Neuron (in vitro differentiated cells): ENCODE data around the gene RBM17.

Source experiments
- H2AFZ ChIP-seq: one replicate; pipeline ENCODE4 v1.6.1; 2013; ENCODE audit warnings: low read depth, mild to moderate bottlenecking, inconsistent platforms, low read length, moderate library complexity
- H3K27me3 ChIP-seq: one replicate; pipeline ENCODE4 v1.6.1; 2013; ENCODE audit warnings: low read length; ENCODE audit not compliant: insufficient read depth
- H3K36me3 ChIP-seq: one replicate; pipeline ENCODE4 v1.6.1; 2013; ENCODE audit warnings: low read length; ENCODE audit not compliant: insufficient read depth
- H3K4me1 ChIP-seq: one replicate; pipeline ENCODE4 v1.6.1; 2013; ENCODE audit warnings: low read length; ENCODE audit not compliant: insufficient read depth
- H3K4me3 ChIP-seq: 2 replicates; pipeline ENCODE4 v1.5.1; 2013; ENCODE audit warnings: mild to moderate bottlenecking, low read length, moderate library complexity
- H3K9me3 ChIP-seq: one replicate; pipeline ENCODE4 v1.6.1; 2013; ENCODE audit warnings: low read length

RBM17 gene

DNA sequence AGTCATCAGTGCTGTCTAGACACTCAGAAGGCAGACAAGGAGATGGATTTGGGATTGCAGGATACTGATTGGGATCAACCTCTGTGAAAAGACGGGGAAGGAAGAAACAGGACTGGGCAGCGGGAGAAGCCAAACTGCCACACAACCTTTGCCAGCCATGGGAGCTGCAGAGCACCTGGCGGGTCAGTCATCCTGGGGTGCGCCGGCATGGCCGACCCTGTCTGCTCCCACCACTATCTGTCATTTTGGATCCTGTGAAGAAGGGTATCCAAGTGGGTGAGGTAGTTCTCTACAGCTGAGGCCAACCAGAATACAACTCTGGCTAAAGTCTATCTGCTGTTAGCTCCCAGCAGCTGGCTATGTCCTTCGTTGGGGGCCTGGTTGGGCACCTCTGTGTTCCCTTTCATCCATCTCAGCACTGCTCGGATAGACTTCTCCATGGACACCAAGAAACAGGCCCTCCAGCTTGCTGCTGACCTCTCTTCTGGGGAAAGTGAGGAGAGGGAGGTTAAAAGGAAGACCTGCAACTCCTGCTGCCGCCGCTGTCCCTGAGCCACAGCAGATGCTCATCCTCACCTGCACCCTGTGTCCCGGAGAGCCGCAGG, 11.7 kb upstream of the RBM17 start:
- Histone ChIP-seq H3K4me3 (no peak overlapping the region), H3K27me3 (peaks cover 3% of the 10 kb centered on the region), H3K4me1 (no peaks in the 10 kb centered on the region), H3K9me3 (peaks cover 2% of the 10 kb centered on the region), H3K36me3 (no peaks in the 10 kb centered on the region), H2AFZ (no peak overlapping the region)

DNA sequence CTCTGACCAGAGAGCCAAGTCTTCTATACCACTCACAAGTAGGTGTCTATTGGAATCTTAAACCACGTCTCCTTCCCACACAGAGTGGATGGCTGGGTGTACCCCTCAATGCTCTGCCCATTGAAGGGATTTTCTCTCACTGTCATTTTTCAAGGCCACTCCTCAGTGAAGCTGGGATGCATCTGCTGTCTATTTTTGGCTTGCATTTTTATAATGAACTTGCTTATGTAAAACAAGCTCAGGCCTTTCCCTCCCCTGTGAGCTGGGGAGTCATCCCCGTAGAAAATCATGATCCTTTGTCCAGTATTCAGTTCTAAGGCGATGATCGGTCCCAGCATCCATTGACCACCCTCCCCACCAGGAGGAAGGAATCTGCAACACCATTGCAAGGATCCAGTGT, 9.8 kb upstream of the RBM17 start:
- Histone ChIP-seq H3K9me3 (peaks cover 2% of the 10 kb centered on the region), H3K36me3 (no peaks in the 10 kb centered on the region), H3K27me3 (peaks cover 17% of the 10 kb centered on the region), H3K4me1 (no peaks in the 10 kb centered on the region), H2AFZ (no peak overlapping the region), H3K4me3 (no peak overlapping the region)

DNA sequence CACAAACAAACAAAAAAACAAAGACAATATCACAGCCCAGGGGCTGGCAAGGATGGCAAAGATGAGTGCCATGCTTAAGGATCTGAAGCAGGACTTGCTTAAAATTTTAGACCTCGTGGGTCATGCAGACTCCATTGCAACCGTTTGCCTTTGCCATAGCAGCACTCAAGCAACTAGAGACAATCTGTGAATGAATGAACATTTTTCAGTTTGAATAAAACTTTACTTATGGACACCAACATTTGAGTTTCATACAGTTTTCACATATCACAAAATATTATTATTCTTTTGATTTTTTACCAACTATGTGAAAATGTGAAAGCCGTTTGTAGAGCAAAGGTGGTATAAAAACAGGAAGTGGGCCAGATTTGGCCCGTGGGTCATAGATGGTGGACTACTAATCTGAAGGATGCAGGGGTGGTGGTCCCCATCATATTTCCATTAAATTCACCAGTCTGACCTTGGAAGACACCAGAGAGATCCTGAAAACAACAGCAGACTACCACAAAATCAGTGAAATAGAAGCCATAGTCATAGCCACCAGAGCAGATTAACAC, 8.3 kb upstream of the RBM17 start:
- no peaks in the 10 kb centered on the region for H3K36me3 ChIP-seq
- no peak overlapping the region for H3K4me3 ChIP-seq
- no peaks in the 10 kb centered on the region for H3K4me1 ChIP-seq
- peaks cover 18% of the 10 kb centered on the region for H3K27me3 ChIP-seq
- peaks cover 2% of the 10 kb centered on the region for H3K9me3 ChIP-seq
- H2AFZ ChIP-seq: no peak overlapping the region

DNA sequence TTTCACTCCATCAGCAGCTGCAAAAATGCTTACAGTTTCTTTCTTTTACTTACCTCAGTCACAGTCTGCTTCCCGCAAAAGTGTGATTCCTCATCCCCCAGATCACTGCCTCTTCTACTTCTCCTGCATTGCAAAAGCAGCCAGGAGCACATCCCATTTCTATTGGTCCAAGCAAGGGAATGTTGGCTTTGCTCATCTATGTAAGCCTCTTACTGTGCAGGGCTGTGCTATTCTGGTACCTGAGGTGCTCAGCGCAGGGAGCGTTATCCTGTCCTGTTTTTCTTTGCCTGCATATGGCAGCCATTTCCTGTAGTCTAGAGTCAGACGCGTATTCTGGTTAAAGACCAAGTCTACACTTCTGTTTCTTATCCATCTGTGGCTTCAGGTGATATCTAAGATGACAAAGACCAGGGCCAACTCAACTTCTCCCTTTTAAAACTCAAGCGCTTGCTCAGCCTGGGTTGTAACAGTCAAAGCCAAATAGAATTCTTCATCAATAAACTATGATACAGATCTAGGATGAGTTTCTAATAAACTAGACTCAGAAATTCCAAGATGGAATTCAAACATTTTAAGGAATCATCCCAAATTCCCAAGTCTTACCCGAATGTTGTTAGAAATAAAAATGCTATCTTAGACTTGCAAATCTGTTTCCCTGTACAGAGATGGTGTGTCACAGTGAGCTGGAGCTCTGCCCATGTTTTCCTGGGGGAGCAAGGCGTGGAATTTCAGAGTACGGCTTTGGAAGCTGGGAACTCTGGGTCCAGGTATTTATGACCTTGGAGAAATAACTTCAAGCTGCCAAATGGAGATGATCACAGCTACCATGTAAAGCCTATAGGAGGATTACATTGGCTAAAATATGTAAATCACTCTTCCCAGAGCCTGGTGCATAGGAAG, 6.1 kb upstream of the RBM17 start:
- H3K9me3 ChIP-seq: peaks cover 2% of the 10 kb centered on the region
- peaks cover 18% of the 10 kb centered on the region for H3K27me3 ChIP-seq
- no peak overlapping the region for H3K4me3 ChIP-seq
- H3K4me1 ChIP-seq: no peaks in the 10 kb centered on the region
- H2AFZ ChIP-seq: no peak overlapping the region
- H3K36me3 ChIP-seq: no peaks in the 10 kb centered on the region

DNA sequence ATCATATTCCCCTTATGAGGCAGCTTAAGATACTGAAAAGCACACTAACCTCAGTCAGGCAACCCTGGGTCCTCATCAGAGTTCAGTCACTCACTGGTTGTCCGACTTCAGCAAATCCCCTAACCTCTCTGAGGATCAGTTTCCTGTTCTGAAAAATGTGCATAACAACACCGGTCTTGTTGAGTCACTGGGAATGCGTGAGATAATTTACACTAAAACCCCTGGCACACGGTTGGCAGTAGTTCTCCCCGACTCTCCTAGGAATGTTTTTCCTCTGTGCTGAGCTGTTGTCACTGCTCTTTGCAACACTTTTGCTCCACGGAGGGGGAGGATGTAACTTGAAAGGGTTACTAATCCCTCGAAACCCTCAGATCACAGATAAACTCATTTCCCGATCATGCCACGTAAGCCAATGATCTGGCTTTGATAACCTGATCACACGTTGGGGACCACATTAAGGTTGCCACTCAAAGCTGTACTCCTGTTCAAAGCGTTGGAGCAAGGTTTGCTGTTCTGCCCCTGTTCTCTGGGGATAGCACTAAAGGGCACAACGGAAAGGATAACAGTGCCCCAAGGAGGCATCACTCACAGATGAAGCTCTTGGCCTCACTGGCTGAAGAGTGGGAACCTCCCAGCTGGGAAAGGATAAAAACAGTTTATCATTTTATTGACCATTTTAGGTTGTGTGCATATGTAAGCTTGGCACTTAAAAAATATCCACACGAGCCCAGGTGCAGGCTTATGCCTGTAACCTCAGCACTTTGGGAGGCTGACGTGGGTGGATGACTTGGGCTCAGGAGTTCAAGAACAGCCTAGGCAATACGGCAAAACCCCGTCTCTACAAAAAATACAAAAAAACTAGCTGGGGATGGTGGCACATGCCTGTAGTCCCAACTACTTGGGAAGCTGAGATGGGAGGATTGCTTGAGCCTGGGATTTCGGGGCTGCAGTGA, 5.0 kb upstream of the RBM17 start:
- H3K9me3 ChIP-seq: peaks cover 2% of the 10 kb centered on the region
- peaks cover 18% of the 10 kb centered on the region for H3K27me3 ChIP-seq
- no peak overlapping the region for H3K4me3 ChIP-seq
- H3K36me3 ChIP-seq: no peaks in the 10 kb centered on the region
- H3K4me1 ChIP-seq: no peaks in the 10 kb centered on the region
- H2AFZ ChIP-seq: no peak overlapping the region

DNA sequence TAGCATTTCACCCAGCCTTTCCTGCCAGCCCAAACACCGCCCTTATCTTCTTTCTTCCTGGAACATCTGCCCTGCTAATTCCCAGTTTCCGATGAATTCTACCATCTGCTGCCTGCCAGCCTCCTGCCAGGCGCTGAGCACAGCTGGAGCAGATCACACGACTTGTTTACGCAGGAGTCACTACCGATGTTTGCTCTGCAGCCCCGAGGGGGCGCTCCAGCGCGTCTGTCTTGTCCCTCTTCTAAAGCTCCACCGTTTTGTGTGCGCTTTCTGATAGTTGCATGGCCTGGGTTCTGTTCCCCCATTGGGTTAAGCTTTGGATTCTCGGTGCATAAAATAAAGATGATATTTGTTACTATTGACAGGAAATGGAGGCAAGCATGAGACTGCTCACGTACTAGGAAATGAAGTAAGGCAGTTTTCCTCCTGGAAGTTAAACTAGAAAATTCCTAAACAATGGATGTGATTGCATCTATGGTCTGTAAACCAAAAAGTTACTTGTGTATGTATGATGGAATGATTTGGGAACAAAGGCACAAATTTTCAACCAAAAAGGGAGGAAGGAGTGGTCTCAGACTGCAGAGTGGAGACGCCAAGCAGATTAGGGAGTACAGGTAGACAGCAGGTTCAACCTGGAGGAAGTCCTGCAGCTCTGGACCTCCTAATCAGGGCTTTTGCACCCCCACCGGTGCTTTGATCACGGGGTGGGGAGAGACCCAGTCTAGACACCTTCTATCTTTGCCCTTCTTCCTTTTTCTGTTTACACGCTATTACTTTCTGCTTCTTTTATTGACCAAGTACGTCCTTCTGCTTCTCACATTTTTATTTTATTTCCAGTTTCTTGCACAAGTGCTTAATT, 2.2 kb upstream of the RBM17 start:
- peaks cover 18% of the 10 kb centered on the region for H3K27me3 ChIP-seq
- no peaks in the 10 kb centered on the region for H3K36me3 ChIP-seq

DNA sequence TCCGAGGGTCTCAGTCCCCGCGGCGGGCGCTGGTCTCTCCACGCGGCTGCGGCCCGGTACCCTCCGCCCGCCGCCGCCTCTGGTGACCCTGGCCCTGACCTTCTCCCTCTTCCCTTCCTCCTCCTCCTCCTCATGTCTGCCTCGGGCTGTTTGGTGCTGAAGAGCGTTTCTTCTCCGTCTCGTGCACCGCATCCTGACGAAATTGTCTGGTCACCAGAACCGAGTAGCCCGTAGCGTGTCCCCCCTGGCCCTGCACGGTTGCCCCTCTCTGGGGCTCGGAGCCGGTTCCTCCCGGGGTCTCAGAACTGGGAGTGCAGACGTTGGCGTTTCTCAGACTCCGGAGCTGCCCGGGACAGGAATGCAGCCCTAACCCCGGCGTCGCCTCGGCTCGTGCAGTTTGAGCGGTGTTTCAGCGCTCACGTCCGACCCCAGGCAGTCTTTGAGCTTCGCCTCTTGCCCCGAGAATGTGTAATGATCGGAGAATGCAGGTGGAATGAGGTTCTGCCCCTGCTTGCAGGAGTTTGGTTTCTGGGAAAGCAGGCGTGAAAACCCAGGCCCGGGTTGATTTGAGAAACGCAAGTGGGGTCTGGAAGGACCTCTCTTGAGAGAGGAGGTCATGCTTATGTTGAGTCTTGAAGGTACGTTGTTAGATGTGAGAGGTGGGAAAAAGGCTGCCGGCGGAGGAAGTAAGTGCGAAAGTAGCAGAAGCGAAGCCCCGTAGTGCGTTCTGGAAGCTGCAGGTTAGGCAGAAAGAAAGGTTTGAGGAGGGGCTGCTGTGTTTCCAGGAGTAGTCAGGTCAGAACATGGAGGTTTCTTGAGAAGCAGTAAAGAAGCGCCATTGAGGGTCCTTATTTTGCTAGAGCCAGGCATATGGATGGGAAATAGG, 743 bp downstream of the RBM17 start:
- peaks cover 19% of the 10 kb centered on the region for H3K4me1 ChIP-seq
- peak overlapping the region; percentile 16 for H2AFZ ChIP-seq
- H3K36me3 ChIP-seq: no peaks in the 10 kb centered on the region

More for the DNA sequence above, 2.2 kb upstream of the RBM17 start:
- Histone ChIP-seq H3K4me1 (peaks cover 14% of the 10 kb centered on the region), H2AFZ (peak overlapping the region; percentile 16), H3K4me3 (no peak overlapping the region), H3K9me3 (peaks cover 2% of the 10 kb centered on the region)

DNA sequence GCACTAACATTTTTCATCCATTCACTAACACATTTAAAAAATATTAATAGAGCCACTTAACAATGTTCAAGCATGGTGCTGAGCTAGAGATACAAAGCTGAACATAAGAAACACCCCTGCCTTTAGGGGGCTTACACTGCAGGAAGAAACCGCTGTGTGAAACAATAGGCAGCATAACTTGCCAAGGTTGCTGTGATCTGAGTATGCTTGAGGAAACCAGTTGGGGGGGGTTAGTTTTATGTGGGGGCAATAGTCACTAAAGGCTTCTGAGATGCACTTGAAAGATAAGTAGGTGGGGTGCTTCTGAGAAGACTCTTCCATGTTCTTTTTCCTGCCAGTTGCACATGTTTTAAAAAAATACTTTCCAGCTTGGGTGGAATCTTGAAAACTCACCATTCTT, 2.8 kb downstream of the RBM17 start:
- Histone ChIP-seq H2AFZ (no peak overlapping the region), H3K27me3 (no peaks in the 10 kb centered on the region), H3K4me3 (no peak overlapping the region), H3K9me3 (no peaks in the 10 kb centered on the region), H3K4me1 (peaks cover 19% of the 10 kb centered on the region), H3K36me3 (no peaks in the 10 kb centered on the region)

More for the DNA sequence above, 743 bp downstream of the RBM17 start:
- H3K27me3 ChIP-seq: no peaks in the 10 kb centered on the region
- H3K9me3 ChIP-seq: no peaks in the 10 kb centered on the region
- H3K4me3 ChIP-seq: peak overlapping the region; percentile 97

DNA sequence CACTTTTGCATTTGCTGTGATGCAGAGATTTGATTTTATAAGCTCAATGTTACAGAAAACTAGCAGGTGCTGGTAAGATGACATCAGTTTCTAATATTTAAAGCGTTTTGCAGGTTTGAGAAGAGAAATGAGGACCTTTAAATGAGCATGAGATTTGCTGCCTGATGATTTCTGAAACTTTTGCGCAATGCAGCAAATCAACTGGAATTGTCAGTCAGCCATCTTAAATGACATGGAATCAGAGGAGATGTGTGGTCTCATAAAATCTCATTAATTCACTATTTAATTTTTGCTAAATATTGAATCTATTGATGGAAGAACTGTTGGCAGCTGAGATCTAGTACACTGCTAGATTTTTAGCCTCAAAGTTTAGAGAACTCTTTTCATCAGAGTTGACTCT, 3.9 kb downstream of the RBM17 start:
- peaks cover 9% of the 10 kb centered on the region for H3K36me3 ChIP-seq
- peaks cover 19% of the 10 kb centered on the region for H3K4me1 ChIP-seq
- no peak overlapping the region for H3K4me3 ChIP-seq
- no peaks in the 10 kb centered on the region for H3K9me3 ChIP-seq
- no peak overlapping the region for H2AFZ ChIP-seq
- no peaks in the 10 kb centered on the region for H3K27me3 ChIP-seq

DNA sequence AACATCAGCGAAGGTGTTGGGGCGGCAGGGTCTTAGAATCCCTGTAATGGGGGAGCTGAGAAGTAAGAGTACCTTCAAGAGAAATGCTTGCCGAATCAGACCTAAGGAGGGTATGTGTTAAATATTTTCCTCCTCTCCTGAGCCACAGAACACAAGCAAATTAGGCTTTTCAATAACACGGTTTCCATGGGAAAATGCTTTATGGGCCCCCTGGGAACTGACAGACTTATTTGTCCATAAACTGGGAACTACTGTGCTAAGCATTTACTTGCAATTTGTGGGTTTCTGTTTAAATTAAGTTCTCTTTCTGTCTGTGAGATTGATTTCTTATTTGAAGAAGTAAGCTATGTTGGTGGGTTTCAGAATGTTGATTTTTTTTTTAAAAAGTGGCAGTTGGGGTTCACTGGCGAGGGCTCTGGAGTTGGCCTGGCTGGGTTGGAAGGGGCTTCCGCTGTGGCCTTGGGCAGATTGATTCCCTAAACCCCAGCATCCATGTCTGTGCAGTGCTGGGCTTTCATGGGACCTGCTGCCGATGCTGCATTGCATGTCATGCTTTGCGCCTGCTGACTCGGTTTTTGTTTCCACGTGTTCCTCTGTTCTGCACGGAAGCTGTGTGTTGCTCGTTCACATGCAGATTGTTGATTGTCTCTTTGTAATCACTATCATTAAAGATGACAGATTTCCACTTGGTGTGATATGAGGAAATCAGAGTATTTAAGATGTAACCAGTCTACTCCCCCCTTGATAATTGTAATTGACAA, 7.2 kb downstream of the RBM17 start:
- Histone ChIP-seq H2AFZ (no peak overlapping the region), H3K36me3 (peaks cover 31% of the 10 kb centered on the region), H3K4me3 (no peak overlapping the region), H3K27me3 (no peaks in the 10 kb centered on the region), H3K4me1 (peaks cover 10% of the 10 kb centered on the region), H3K9me3 (no peaks in the 10 kb centered on the region)

DNA sequence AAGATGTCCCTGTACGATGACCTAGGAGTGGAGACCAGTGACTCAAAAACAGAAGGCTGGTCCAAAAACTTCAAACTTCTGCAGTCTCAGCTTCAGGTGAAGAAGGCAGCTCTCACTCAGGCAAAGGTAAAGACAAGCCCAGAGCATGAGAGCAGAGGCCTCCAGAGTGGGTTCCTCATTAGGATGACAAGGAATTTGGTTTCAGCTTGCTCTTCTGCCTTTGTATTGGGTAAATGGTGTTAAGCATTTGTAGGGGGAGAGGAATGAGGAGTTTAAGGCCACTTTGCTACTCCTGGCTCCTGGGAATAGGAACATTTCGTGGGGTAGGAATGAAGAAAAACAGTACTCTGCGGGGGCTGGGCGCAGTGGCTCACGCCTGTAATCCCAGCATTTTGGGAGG, 8.2 kb downstream of the RBM17 start:
- H3K4me3 ChIP-seq: no peak overlapping the region
- peaks cover 41% of the 10 kb centered on the region for H3K36me3 ChIP-seq
- no peaks in the 10 kb centered on the region for H3K4me1 ChIP-seq
- H2AFZ ChIP-seq: no peak overlapping the region
- H3K27me3 ChIP-seq: no peaks in the 10 kb centered on the region
- H3K9me3 ChIP-seq: no peaks in the 10 kb centered on the region
